AG04450 (cell line): Measurements from ENCODE around the gene CNOT4. TPM values are rescaled to one million over a fixed set of nuclear protein-coding genes. Genes with fewer than 3 reads are reported as not detected.

Experiments used
- CTCF ChIA-PET: fragments of 300-600, 350-600 bp; formaldehyde crosslinking; extraction: SDS; loops from one replicate; lab custom pipeline; 2022; ENCODE audit warnings: antibody characterized with exemption, inconsistent platforms; lab: Charles Lee
- POLR2A ChIA-PET: fragments of 350-600 bp; formaldehyde crosslinking; extraction: SDS; loops from one replicate; lab custom pipeline; 2021; ENCODE audit warnings: antibody characterized with exemption, inconsistent platforms; lab: Yijun Ruan, JAX
- DNase-seq: peaks from one replicate; pipeline ENCODE4 v3.0.0-alpha.2; 2011; ENCODE audit warnings: low read depth, low spot score
- H3K27ac ChIP-seq: one replicate; pipeline ENCODE4 v1.5.1; 2012; ENCODE audit warnings: low read depth, low read length, control low read depth
- H3K27me3 ChIP-seq: one replicate; pipeline ENCODE4 v1.6.0; 2012; ENCODE audit warnings: low read length; ENCODE audit not compliant: control insufficient read depth, insufficient read depth
- H3K4me3 ChIP-seq: 2 replicates; pipeline ENCODE4 v1.5.1; 2011; ENCODE audit warnings: mild to moderate bottlenecking, low read depth, low read length, control low read depth
- H3K9me3 ChIP-seq: 2 replicates; pipeline ENCODE4 v1.5.1; 2012; ENCODE audit warnings: low read length; ENCODE audit not compliant: control insufficient read depth, insufficient read depth
- polyA plus RNA-seq: library from polyadenylated mRNA; depleted of rRNA; stranded (reverse); fragments of >200 nt; gene quantifications from 2 replicates; pipeline ENCODE4 v1.2.3, GENCODE V29; 2011; rRNA removed
- TF ChIP-seq, protein P1 (sequence below): IDR thresholded peaks from 2 replicates; pipeline ENCODE4 v1.5.1; 2011; ENCODE audit warnings: low read depth, low read length, control low read depth, inconsistent platforms

CNOT4 gene
- polyA plus RNA-seq, 1 experiment, result 17.0 TPM

- ChIA-PET POLR2A (no interaction called here), CTCF (interaction anchor here (0.7 kb wide), 1 partner anchor 9 kb away, joined by 4 read pairs; no protein-coding TSS in a partner anchor)
- DNase-seq, result peak; percentile 58
- H3K4me3 ChIP-seq, result no peak overlapping the region
- H3K27ac ChIP-seq, result no peak overlapping the region
- TF ChIP-seq, protein P1, sequence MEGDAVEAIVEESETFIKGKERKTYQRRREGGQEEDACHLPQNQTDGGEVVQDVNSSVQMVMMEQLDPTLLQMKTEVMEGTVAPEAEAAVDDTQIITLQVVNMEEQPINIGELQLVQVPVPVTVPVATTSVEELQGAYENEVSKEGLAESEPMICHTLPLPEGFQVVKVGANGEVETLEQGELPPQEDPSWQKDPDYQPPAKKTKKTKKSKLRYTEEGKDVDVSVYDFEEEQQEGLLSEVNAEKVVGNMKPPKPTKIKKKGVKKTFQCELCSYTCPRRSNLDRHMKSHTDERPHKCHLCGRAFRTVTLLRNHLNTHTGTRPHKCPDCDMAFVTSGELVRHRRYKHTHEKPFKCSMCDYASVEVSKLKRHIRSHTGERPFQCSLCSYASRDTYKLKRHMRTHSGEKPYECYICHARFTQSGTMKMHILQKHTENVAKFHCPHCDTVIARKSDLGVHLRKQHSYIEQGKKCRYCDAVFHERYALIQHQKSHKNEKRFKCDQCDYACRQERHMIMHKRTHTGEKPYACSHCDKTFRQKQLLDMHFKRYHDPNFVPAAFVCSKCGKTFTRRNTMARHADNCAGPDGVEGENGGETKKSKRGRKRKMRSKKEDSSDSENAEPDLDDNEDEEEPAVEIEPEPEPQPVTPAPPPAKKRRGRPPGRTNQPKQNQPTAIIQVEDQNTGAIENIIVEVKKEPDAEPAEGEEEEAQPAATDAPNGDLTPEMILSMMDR, result no peak
- H3K27me3 ChIP-seq, result peaks cover 6% of the 10 kb centered on the region
- H3K9me3 ChIP-seq, result no peaks in the 10 kb centered on the region
Measured at GRCh38 chr7:135320268-135320667, 189.6 kb downstream of the CNOT4 start.

- H3K27me3 ChIP-seq, result peaks cover 6% of the 10 kb centered on the region
- no peak overlapping the region for H3K4me3 ChIP-seq
- DNase-seq, result no peak
- TF ChIP-seq, protein P1, result no peak
- no peak overlapping the region for H3K27ac ChIP-seq
- no peaks in the 10 kb centered on the region for H3K9me3 ChIP-seq
- POLR2A ChIA-PET, result interaction anchor here (0.6 kb wide), 2 partner anchors 13 to 528 kb away, joined by 5 to 7 read pairs; no protein-coding TSS in a partner anchor
- CTCF ChIA-PET, result interaction anchor here (0.6 to 1.1 kb wide), 2 partner anchors 184 to 207 kb away, joined by 3 to 4 read pairs; no protein-coding TSS in a partner anchor
Measured at GRCh38 chr7:135317676-135318325, 192.1 kb downstream of the CNOT4 start.

- no peak overlapping the region for H3K4me3 ChIP-seq
- ChIA-PET CTCF (no interaction called here), POLR2A (no interaction called here)
- TF ChIP-seq, protein P1, result no peak
- no peak for DNase-seq
- no peak overlapping the region for H3K27ac ChIP-seq
- no peaks in the 10 kb centered on the region for H3K9me3 ChIP-seq
- peaks cover 6% of the 10 kb centered on the region for H3K27me3 ChIP-seq
Measured at GRCh38 chr7:135316648-135317313, 193.1 kb downstream of the CNOT4 start.

GRCh38 chr7:135313971-135314370, 195.9 kb downstream of the CNOT4 start:
- Histone ChIP-seq H3K9me3 (no peaks in the 10 kb centered on the region), H3K27ac (no peak overlapping the region), H3K4me3 (no peak overlapping the region), H3K27me3 (peaks cover 6% of the 10 kb centered on the region)
- CTCF ChIA-PET, result no interaction called here
- DNase-seq, result no peak
- TF ChIP-seq, protein P1, result no peak
- POLR2A ChIA-PET, result no interaction called here

Other genes with a start within 250 kb of the CNOT4 start
- gene NUP205, start 47.8 kb upstream of the CNOT4 start, polyA plus RNA-seq, result 33.1 and 36.2 TPM in 2 replicates
- 39.3 and 48.2 TPM in 2 replicates for gene STMP1, start 152.4 kb upstream of the CNOT4 start, polyA plus RNA-seq
- 0.09 and 0.32 TPM in 2 replicates for gene SLC13A4, start 218.1 kb upstream of the CNOT4 start, polyA plus RNA-seq
- 5.5 TPM in 2 replicates for gene FAM180A, start 238.7 kb upstream of the CNOT4 start, polyA plus RNA-seq